ENCODE measurements around the gene RABGGTA.

RABGGTA gene

GRCh38 chr14:24282736-24283135 lies 11.3 kb upstream of the RABGGTA start:
- no peak overlapping the region for H3K4me3 ChIP-seq (ENCODE audit: low read length)
- no peak overlapping the region for H3K27ac ChIP-seq (ENCODE audit: low read length)
- no peak for DNase-seq
- no peaks in the 10 kb centered on the region for H3F3A ChIP-seq (ENCODE audit: insufficient read depth, low read length)
- no peaks in the 10 kb centered on the region for H4K20me1 ChIP-seq (ENCODE audit: insufficient read depth, low read length)
- H3K4me1 ChIP-seq (ENCODE audit: low read length): peaks cover 7% of the 10 kb centered on the region; the same call in 1 of the 2 replicates
- H3K4me2 ChIP-seq (ENCODE audit: low read depth, low read length): no peak overlapping the region
- H3K79me2 ChIP-seq (ENCODE audit: low read length): no peaks in the 10 kb centered on the region
- H3K9ac ChIP-seq (ENCODE audit: low read length): no peak overlapping the region
- no peaks in the 10 kb centered on the region for H3K36me3 ChIP-seq (replicated peaks; ENCODE audit: insufficient read depth, low read length)
- TF ChIP-seq CTCF (IDR thresholded peaks at IDR 0.05; ENCODE audit: low read length): no peak
- TF ChIP-seq EZH2phosphoT487 (IDR thresholded peaks at IDR 0.05; ENCODE audit: low read length): no peak
- no peak for TF ChIP-seq EZH2 (optimal IDR thresholded peaks at IDR 0.05; ENCODE audit: low read depth, low read length)
- H3K9me2 ChIP-seq (replicated peaks; ENCODE audit: insufficient read depth, low read length): no peaks in the 10 kb centered on the region
- no peak overlapping the region for H2AFZ ChIP-seq (ENCODE audit: low read length)
- no peaks in the 10 kb centered on the region for H3K9me3 ChIP-seq (replicated peaks; ENCODE audit: insufficient read depth, low read length)
- H3K27me3 ChIP-seq (replicated peaks; ENCODE audit: insufficient read depth, low read length): no peaks in the 10 kb centered on the region

- Histone ChIP-seq H2AFZ (ENCODE audit: low read length) (no peak overlapping the region), H3K9me2 (replicated peaks; ENCODE audit: insufficient read depth, low read length) (no peaks in the 10 kb centered on the region), H3K4me3 (ENCODE audit: low read length) (no peak overlapping the region), H3K27me3 (replicated peaks; ENCODE audit: insufficient read depth, low read length) (no peaks in the 10 kb centered on the region), H3K9me3 (replicated peaks; ENCODE audit: insufficient read depth, low read length) (no peaks in the 10 kb centered on the region), H3K9ac (ENCODE audit: low read length) (no peak overlapping the region), H3K4me2 (ENCODE audit: low read depth, low read length) (no peak overlapping the region), H4K20me1 (ENCODE audit: insufficient read depth, low read length) (no peaks in the 10 kb centered on the region), H3F3A (ENCODE audit: insufficient read depth, low read length) (no peaks in the 10 kb centered on the region), H3K27ac (ENCODE audit: low read length) (no peak overlapping the region), H3K36me3 (replicated peaks; ENCODE audit: insufficient read depth, low read length) (no peaks in the 10 kb centered on the region), H3K4me1 (ENCODE audit: low read length) (peaks cover 7% of the 10 kb centered on the region; the same call in 1 of the 2 replicates), H3K79me2 (ENCODE audit: low read length) (no peaks in the 10 kb centered on the region)
- no peak for DNase-seq
- no peak for TF ChIP-seq CTCF (IDR thresholded peaks at IDR 0.05; ENCODE audit: low read length)
- TF ChIP-seq EZH2phosphoT487 (IDR thresholded peaks at IDR 0.05; ENCODE audit: low read length): no peak
- no peak for TF ChIP-seq EZH2 (optimal IDR thresholded peaks at IDR 0.05; ENCODE audit: low read depth, low read length)
Measured at GRCh38 chr14:24281636-24282035, 10.2 kb upstream of the RABGGTA start.

GRCh38 chr14:24280797-24281460 lies 9.5 kb upstream of the RABGGTA start:
- Histone ChIP-seq H3K9me2 (replicated peaks; ENCODE audit: insufficient read depth, low read length) (no peaks in the 10 kb centered on the region), H4K20me1 (ENCODE audit: insufficient read depth, low read length) (no peaks in the 10 kb centered on the region), H3K4me1 (ENCODE audit: low read length) (peaks cover 7% of the 10 kb centered on the region; the same call in 1 of the 2 replicates), H3K4me3 (ENCODE audit: low read length) (no peak overlapping the region), H3K9me3 (replicated peaks; ENCODE audit: insufficient read depth, low read length) (no peaks in the 10 kb centered on the region), H3K27me3 (replicated peaks; ENCODE audit: insufficient read depth, low read length) (no peaks in the 10 kb centered on the region), H3K79me2 (ENCODE audit: low read length) (no peaks in the 10 kb centered on the region), H3F3A (ENCODE audit: insufficient read depth, low read length) (no peaks in the 10 kb centered on the region), H3K9ac (ENCODE audit: low read length) (no peak overlapping the region), H3K4me2 (ENCODE audit: low read depth, low read length) (no peak overlapping the region), H2AFZ (ENCODE audit: low read length) (no peak overlapping the region), H3K36me3 (replicated peaks; ENCODE audit: insufficient read depth, low read length) (no peaks in the 10 kb centered on the region), H3K27ac (ENCODE audit: low read length) (no peak overlapping the region)
- no peak for DNase-seq
- no peak for TF ChIP-seq EZH2 (optimal IDR thresholded peaks at IDR 0.05; ENCODE audit: low read depth, low read length)
- TF ChIP-seq CTCF (IDR thresholded peaks at IDR 0.05; ENCODE audit: low read length): no peak
